NCI-H2171 treated with DMSO at 0.1 percent for 48 hours (cell line): Measurements from ENCODE around the gene UCK2.

Experiments
- DNase-seq: peaks from one replicate; lab custom pipeline; 2025; lab: John Stamatoyannopoulos, UW

Gene UCK2

DNA sequence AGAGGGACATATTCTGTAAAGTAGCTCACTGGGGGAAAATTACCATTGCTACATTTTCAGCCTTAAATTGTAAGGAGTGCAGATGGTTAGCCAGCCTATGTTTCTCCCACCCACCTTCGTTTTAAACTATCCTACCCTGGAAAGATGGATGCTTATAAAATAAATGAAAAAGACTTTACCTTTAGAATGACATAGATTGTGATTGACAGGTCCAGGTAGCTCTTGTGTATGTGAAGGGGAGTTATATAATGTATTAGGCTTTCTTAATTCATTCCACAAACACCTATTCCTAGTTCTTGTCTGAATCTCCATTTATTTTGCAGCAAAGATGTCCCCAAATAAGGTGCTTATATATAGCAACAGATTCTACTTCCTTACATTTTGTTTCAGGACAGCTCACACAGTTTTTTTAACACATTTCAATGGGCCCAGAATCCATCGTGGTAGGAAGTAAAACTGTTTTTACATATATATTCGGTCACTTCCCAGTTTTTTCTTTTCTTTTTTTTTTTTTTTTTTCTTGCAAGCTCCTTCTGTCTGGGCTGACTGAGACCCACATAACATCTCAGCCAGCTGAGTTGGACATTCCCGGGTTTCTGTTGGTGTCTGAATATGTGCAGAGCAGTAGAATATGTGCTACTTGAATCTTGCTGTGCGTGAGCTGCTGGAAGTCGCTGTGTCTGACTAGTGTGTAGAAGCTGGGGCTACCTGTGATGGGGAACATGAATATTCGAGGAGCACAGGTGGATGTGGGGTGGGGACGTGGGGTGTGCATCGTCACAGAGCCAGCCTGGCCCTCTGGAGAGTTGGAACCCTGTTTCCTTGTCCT, 27.8 kb downstream of the UCK2 start:
- DNase-seq, result no peak

- DNase-seq, result no peak
Measured at GRCh38 chr1:165856021-165856420, 28.6 kb downstream of the UCK2 start.

DNA sequence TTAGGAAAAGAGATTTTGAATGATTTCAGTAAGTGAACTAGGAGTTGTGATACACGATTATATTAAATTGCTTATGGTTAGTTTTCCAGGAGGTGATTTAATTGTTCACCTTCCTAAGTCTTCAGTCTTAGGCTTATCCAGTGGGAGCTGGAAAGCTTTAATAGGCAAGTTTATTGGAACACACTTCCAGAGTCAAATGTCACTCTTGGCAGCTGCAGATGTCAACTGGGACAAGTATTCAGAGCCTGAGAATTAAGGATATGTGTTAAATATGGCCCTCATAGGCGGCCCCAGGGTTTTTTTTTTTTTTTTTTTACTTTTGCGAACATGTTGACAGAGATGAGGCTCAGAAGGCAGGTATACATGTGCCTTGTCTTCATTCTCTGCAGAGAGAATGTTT, 29.2 kb downstream of the UCK2 start:
- DNase-seq, result peak; percentile 45

GRCh38 chr1:165857046-165857801, 29.8 kb downstream of the UCK2 start:
- DNase-seq, result peak; percentile 34

- DNase-seq, result peak; percentile 25
Measured at GRCh38 chr1:165858364-165858823, 31.0 kb downstream of the UCK2 start.

DNA sequence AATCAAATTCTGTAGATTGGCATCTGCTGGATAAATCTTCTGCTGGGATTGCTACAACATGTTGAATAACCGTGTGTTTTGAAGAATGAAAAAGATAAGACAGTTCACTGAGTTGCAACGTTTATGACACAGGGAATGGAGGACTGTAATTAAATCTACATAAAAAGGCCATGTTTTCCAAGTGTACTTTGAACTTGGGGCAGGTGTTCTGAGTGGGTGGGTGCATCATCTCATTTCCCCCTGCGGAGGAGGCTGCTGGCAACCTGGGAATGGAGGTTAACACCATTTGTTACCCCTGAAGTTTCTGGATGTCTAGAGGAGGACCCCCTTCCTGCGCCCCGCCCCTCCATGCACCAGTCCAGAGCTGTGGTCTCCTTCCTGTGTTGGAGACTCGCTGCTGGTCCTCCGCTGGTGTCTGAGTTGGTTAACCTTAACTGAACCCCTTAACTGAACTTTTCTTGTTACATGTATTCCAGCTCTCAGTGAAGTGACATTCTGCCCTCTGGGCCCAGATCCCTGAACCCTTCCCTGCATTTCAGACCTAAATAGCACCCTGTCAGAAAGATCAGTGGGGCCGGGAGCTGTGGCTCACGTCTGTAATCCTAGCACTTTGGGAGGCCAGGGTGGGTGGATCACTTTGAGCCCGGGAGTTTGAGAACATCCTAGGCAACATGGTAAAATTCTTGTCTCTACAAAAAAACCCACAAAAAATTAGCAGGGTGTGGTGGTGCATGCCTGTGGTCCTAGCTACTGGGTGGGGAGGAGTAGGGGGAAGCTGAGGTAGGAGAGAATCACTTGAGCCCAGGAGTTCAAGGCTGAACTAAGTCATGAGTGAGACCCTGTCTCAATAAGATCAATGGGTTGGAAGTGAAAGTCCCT, 31.8 kb downstream of the UCK2 start:
- DNase-seq, result no peak

DNA sequence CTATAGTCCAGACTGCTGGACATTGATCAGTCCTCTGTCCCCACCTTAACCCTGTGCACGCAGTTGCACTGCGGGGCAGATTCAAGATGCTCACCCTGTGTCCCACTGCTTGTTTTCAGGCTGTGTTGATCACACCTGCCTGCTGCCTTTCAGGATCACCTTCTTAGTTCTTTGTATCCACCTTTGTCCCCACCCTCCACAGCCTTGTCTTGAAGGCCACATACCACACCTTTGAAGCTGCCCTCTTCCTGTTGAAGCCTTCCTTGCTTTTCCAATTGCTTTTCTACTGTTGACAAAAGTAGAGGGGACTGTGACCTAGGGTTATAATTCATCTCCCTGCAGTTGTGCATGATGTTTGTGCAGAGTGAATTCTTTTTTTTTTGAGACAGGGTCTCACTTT, 32.7 kb downstream of the UCK2 start:
- DNase-seq, result no peak

DNA sequence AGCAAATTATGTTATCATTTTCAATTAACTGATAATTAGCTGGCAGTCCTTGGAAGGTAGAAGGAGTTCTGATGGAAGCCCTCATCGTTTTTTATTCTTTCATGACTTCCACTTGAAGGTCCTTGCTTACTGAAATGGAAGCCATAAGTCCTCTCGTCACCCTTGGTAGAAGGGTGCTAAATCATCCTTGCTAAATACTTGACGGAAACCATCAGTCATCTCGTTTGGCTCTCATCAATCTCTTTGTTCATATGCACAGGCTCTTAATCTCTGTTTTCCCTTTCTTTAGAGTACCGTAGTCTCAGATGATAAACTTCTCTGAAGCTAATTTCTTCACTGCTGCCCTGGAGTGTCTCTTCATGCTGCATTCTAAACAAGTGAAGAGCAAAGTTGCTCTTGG, 34.5 kb downstream of the UCK2 start:
- no peak for DNase-seq

DNA sequence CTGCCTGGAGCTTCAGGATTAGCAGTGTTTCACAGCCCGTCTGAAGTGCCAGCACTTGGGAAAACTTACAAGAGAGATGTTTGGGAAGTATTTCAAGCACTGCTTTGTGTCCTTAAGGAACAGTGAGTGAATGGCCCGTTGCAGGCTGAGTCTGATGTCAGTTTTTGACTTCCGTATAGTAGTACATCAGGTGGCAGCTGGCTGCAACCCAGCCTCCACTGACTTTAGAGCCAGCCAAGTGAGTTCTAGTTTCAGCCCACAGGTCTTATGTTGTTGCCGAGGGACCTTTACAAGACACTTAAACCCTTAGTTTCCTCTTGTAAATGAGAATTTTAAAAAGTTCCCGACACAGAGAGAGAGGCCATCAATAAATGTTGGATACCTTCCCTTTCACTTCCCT, 35.0 kb downstream of the UCK2 start:
- peak; percentile 11 for DNase-seq

DNA sequence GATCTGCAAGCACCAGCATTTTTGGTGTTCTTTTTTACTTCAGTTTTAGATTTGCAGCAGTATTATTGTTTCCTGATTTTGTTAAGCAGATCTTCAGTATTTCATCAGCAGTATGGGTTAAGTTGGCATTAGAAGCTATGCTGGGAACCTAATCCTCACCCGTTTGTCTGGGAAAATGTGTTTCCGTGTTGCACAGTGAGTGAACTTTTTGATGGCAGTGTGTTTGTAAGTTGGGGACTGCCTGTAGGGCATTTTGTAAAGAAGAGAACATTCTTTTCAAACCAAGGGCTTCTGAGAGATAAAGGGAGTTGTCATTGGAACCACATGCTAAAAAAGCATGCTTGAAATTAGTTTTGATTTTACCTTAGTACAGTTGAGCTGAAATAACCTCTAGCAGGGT, 35.9 kb downstream of the UCK2 start:
- no peak for DNase-seq

DNA sequence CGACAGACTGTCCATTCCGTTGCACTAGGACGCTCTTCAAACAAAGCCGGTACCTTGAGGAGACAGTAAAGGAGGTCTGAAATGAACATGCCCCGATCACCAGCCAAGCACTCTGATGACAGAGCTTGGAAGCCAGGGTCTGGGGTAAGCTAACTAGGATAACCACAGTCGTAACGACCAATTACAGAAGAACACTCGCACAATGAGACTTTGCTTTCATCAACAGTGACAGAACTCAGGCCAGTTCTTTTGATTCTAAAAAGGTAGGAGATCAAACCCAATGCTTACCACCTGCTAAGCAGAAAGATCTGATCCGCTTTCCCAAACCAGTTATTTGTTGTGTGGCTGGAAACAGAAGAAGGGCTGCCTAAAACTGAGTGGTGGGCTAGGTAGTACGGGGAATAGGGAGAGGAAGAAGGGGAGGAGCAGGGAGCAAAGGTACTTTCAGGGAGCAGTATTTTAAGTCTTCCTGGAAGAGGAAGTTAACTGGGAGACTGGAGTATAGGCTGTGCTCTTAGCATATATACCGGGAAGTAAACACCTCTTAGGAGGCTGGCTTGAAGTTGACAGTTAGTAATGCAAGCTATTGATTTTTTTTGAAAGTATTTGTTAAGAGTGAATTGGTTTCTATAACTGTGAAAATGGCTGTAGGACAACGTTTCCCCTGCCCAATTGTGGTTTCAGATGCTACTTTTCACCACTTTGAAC, 38.4 kb downstream of the UCK2 start:
- no peak for DNase-seq

DNA sequence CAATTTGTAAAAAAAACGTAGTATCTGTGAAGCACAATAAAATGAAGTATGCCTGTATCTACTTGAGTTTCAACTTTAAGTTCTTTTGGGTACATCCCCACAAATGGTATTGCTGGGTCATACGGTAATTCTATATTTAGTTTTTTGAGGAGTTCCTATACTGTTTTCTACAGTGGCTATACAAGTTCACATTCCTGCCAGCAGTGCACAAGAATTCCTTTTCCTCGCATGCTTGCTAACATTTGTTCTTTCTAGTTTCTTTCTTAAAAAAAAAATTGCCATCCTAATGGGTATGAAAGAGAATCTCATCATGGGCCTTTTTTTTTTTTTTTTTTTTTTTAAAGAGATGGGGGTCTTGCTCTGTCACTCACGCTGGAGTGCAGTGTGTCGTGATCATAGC, 41.9 kb downstream of the UCK2 start:
- no peak for DNase-seq

- no peak for DNase-seq
Measured at GRCh38 chr1:165871311-165872067, 44.1 kb downstream of the UCK2 start.

GRCh38 chr1:165873481-165873880, 46.1 kb downstream of the UCK2 start:
- DNase-seq, result no peak

DNA sequence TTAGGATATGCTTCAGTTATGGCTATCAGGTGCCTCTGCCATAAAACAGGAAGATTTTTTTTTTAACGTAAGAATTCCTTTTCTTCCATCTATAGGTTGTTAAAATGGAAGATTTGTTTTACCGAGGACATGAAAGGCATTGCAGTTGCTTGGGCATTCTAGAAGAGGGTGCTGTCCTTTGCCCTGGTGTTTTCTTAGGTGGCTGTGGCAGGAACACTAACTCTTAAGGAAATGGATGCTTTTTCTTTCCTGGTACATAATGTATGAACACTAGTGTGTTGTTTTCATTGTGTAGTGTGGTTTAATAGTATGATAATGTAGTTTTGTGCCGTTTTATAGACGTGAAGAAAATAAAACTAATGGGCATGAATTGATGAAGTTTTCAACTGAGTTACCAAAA, 47.2 kb downstream of the UCK2 start:
- no peak for DNase-seq

GRCh38 chr1:165875171-165875570, 47.8 kb downstream of the UCK2 start:
- DNase-seq, result no peak

- no peak for DNase-seq
Measured at GRCh38 chr1:165875604-165876003, 48.2 kb downstream of the UCK2 start.

GRCh38 chr1:165876121-165876520, 48.7 kb downstream of the UCK2 start:
- no peak for DNase-seq

GRCh38 chr1:165877411-165877810, 50.0 kb downstream of the UCK2 start:
- no peak for DNase-seq

- no peak for DNase-seq
Measured at GRCh38 chr1:165877940-165878556, 50.6 kb downstream of the UCK2 start.

- DNase-seq, result no peak
Measured at GRCh38 chr1:165879946-165880345, 52.5 kb downstream of the UCK2 start.
